A673 (cell line): ENCODE measurements around the gene GSAP.

ENCODE experiments used
- CTCF ChIP-seq: fragments of 300-800, 200-600 bp; sonication (generic); conservative IDR thresholded peaks from 2 replicates; pipeline ENCODE4 v1.5.1; 2017; ENCODE audit warnings: low read depth, mild to moderate bottlenecking, antibody characterized with exemption, low read length, moderate library complexity, mixed read lengths
- EZH2 ChIP-seq: fragments of 200-600 bp; sonication (generic); IDR thresholded peaks from 2 replicates; pipeline ENCODE4 v1.6.1; 2017; ENCODE audit warnings: borderline replicate concordance, low read depth, mild to moderate bottlenecking, mixed read lengths, antibody characterized with exemption, low read length; ENCODE audit not compliant: poor library complexity, severe bottlenecking

- TF ChIP-seq CTCF = no peak
- no peak for TF ChIP-seq EZH2
Measured at GRCh38 chr7:77353407-77353721, 62.8 kb downstream of the GSAP start.
